HepG2 (cell line): Measurements from ENCODE around the gene PRDX2. TPM values are rescaled to one million over a fixed set of nuclear protein-coding genes. Genes with fewer than 3 reads are reported as not detected.
A peak's percentile ranks its signal among the peaks of the same experiment; 100 is the strongest.

Experiments used
- BCL6 ChIP-seq: IDR thresholded peaks from 2 replicates; pipeline ENCODE4 v1.6.1; 2016; ENCODE audit warnings: missing genetic modification reagents, missing compliant biosample characterization
- BORCS8-MEF2B ChIP-seq: sonication (generic); formaldehyde crosslinking; IDR thresholded peaks from 2 replicates; pipeline ENCODE4 v1.8.0; 2022; ENCODE audit warnings: mild to moderate bottlenecking, missing genetic modification reagents
- HOXA5 ChIP-seq: sonication (generic); formaldehyde crosslinking; IDR thresholded peaks from 2 replicates; pipeline ENCODE4 v1.4.0; 2020; ENCODE audit warnings: missing genetic modification reagents
- IKZF5 ChIP-seq: IDR thresholded peaks from 2 replicates; pipeline ENCODE4 v1.6.1; 2018; ENCODE audit warnings: missing genetic modification reagents, mild to moderate bottlenecking, missing compliant biosample characterization
- MTF2 ChIP-seq: sonication (generic); formaldehyde crosslinking; IDR thresholded peaks from 2 replicates; pipeline ENCODE4 v1.5.0; 2020; ENCODE audit warnings: missing genetic modification reagents, borderline replicate concordance
- NAIF1 ChIP-seq: sonication (generic); formaldehyde crosslinking; IDR thresholded peaks from 2 replicates; pipeline ENCODE4 v1.5.0; 2020; ENCODE audit warnings: mild to moderate bottlenecking, missing genetic modification reagents, borderline replicate concordance
- POGK ChIP-seq: sonication (generic); formaldehyde crosslinking; conservative IDR thresholded peaks from 2 replicates; pipeline ENCODE4 v1.8.0; 2022; ENCODE audit warnings: mild to moderate bottlenecking, moderate library complexity, missing genetic modification reagents
- RARA ChIP-seq: IDR thresholded peaks from 2 replicates; pipeline ENCODE4 v1.6.1; 2016; ENCODE audit warnings: missing genetic modification reagents, missing compliant biosample characterization
- RBAK ChIP-seq: sonication (generic); formaldehyde crosslinking; IDR thresholded peaks from 2 replicates; pipeline ENCODE4 v1.5.1; 2020; ENCODE audit warnings: mild to moderate bottlenecking, missing genetic modification reagents
- SNAPC2 ChIP-seq: sonication (generic); formaldehyde crosslinking; IDR thresholded peaks from 2 replicates; pipeline ENCODE4 v1.8.1; 2022; ENCODE audit warnings: mild to moderate bottlenecking, missing genetic modification reagents
- ZBTB33 ChIP-seq: sonication (generic); formaldehyde crosslinking; IDR thresholded peaks from 2 replicates; pipeline ENCODE4 v1.4.0; 2020; ENCODE audit warnings: missing genetic modification reagents
- ZBTB7A ChIP-seq: sonication (generic); formaldehyde crosslinking; IDR thresholded peaks from 2 replicates; pipeline ENCODE4 v1.8.0; 2022; ENCODE audit warnings: mild to moderate bottlenecking, missing genetic modification reagents
- ZNF138 ChIP-seq: sonication (generic); formaldehyde crosslinking; IDR thresholded peaks from 2 replicates; pipeline ENCODE4 v1.5.0; 2020; ENCODE audit warnings: mild to moderate bottlenecking, low read depth, missing genetic modification reagents
- ZNF264 ChIP-seq: sonication (generic); formaldehyde crosslinking; IDR thresholded peaks from 2 replicates; pipeline ENCODE4 v1.4.0; 2020; ENCODE audit warnings: missing genetic modification reagents
- ZNF383 ChIP-seq: sonication (generic); formaldehyde crosslinking; IDR thresholded peaks from 2 replicates; pipeline ENCODE4 v1.4.0; 2020; ENCODE audit warnings: missing genetic modification reagents, mild to moderate bottlenecking, borderline replicate concordance
- ZNF431 ChIP-seq: sonication (generic); formaldehyde crosslinking; IDR thresholded peaks from 2 replicates; pipeline ENCODE4 v1.9.0; 2022; ENCODE audit warnings: missing genetic modification reagents, low read depth, mild to moderate bottlenecking, borderline replicate concordance
- ZNF512B ChIP-seq: sonication (generic); formaldehyde crosslinking; IDR thresholded peaks from 2 replicates; pipeline ENCODE4 v1.5.1; 2020; ENCODE audit warnings: missing genetic modification reagents, mild to moderate bottlenecking, borderline replicate concordance
- ZNF576 ChIP-seq: sonication (generic); formaldehyde crosslinking; IDR thresholded peaks from 2 replicates; pipeline ENCODE4 v1.4.0; 2020; ENCODE audit warnings: mild to moderate bottlenecking, missing genetic modification reagents
- ZNF839 ChIP-seq: sonication (generic); formaldehyde crosslinking; IDR thresholded peaks from 2 replicates; pipeline ENCODE4 v1.4.0; 2020; ENCODE audit warnings: missing genetic modification reagents, mild to moderate bottlenecking, borderline replicate concordance
- ZSCAN25 ChIP-seq: sonication (generic); formaldehyde crosslinking; IDR thresholded peaks from 2 replicates; pipeline ENCODE4 v1.8.0; 2022; ENCODE audit warnings: mild to moderate bottlenecking, missing genetic modification reagents
- polyA plus RNA-seq, 8 experiments: library from polyadenylated mRNA; depleted of rRNA in 3 of 8; stranded (reverse) in 7 of 8; unstranded in 1 of 8; fragments of >200 nt; fragmentation: Illumina TruSeq in 4 of 8; extraction: Trizol in 4 of 8; gene quantifications; 2 replicates each; pipeline versions ENCODE4 v1.2.1 to v1.2.3, GENCODE V29; 2011 to 2016; ENCODE audit warnings: low read depth in 4 of 8, missing spikeins in 1 of 8, mixed read lengths in 1 of 8; ENCODE audit not compliant: insufficient read depth in 1 of 8
- total RNA-seq, 5 experiments: library from RNA; depleted of rRNA; stranded (reverse); fragments of >200 nt; fragmentation: Illumina TruSeq; extraction: Trizol; gene quantifications; 2 replicates each; pipeline ENCODE4 v1.2.3, GENCODE V29; 2016; ENCODE audit warnings: low read depth in 1 of 5

Gene PRDX2
- total and polyA plus RNA-seq, 2 of the 13 experiments (the other 11 are each of a cell fraction or from before 2014, with no cell fraction given) = 218 to 381 TPM

GRCh38 chr19:12806242-12807081, 4.9 kb upstream of the PRDX2 start, which contains the start of gene RNASEH2A (continued):
- TF ChIP-seq ZNF512B = peak; percentile 53; the same call in 1 of the 2 replicates
- peak; percentile 25; the same call in 1 of the 2 replicates for TF ChIP-seq RARA (CRISPR knock-in tag)
- peak; percentile 78; the same call in 1 of the 2 replicates for TF ChIP-seq BORCS8-MEF2B (CRISPR knock-in tag)
- no peak for TF ChIP-seq MTF2 (CRISPR knock-in tag)
- no peak; the same call in 1 of the 2 replicates for TF ChIP-seq ZNF264 (CRISPR knock-in tag)
- TF ChIP-seq ZNF576 (CRISPR knock-in tag) = no peak; the same call in 1 of the 2 replicates
- peak; percentile 70; the same call in 1 of the 2 replicates for TF ChIP-seq ZNF138 (CRISPR knock-in tag)
- 0 out of 2 replicates have a peak, but pooled peaks have one; percentile 58 for TF ChIP-seq ZNF431 (CRISPR knock-in tag)
- TF ChIP-seq POGK (CRISPR knock-in tag) = peak; percentile 90
- no peak for TF ChIP-seq ZBTB7A (CRISPR knock-in tag)
- peak; percentile 85; the same call in 1 of the 2 replicates for TF ChIP-seq NAIF1 (CRISPR knock-in tag)
- peak; percentile 41; the same call in 1 of the 2 replicates for TF ChIP-seq IKZF5 (CRISPR knock-in tag)
- no peak for TF ChIP-seq ZNF383 (CRISPR knock-in tag)
- TF ChIP-seq ZNF839 (CRISPR knock-in tag) = no peak
- TF ChIP-seq SNAPC2 (CRISPR knock-in tag) = peak; percentile 46; the same call in 1 of the 2 replicates
- TF ChIP-seq HOXA5 (CRISPR knock-in tag) = no peak; the same call in 1 of the 2 replicates
- TF ChIP-seq ZBTB33 (CRISPR knock-in tag) = peak; percentile 40; the same call in 1 of the 2 replicates
- no peak for TF ChIP-seq RBAK (CRISPR knock-in tag)
- TF ChIP-seq BCL6 = 0 out of 2 replicates have a peak, but pooled peaks have one; percentile 32
- 0 out of 2 replicates have a peak, but pooled peaks have one; percentile 54 for TF ChIP-seq ZSCAN25 (CRISPR knock-in tag)
